SU-DHL-6 (cell line): ENCODE results near the gene AKIRIN1.
A peak's percentile ranks its signal among the peaks of the same experiment; 100 is the strongest.

ENCODE experiments used
- H2AFZ ChIP-seq: fragments of 200-600 bp; sonication (generic); 2 replicates; pipeline ENCODE4 v1.6.1; 2014; ENCODE audit warnings: low read depth, mild to moderate bottlenecking, moderate library complexity, mixed read lengths, antibody characterized with exemption, low read length; ENCODE audit not compliant: severe bottlenecking
- H3F3A ChIP-seq: fragments of 200-600 bp; shearing (Covaris generic); 2 replicates; pipeline ENCODE4 v1.6.0; 2016; ENCODE audit warnings: antibody characterized with exemption, mild to moderate bottlenecking; ENCODE audit not compliant: insufficient read depth
- H3K27ac ChIP-seq: fragments of 200-600 bp; sonication (generic); 2 replicates; pipeline ENCODE4 v1.5.1; 2016; ENCODE audit warnings: low read depth, mild to moderate bottlenecking, low read length, moderate library complexity, mixed read lengths
- H3K27me3 ChIP-seq: fragments of 200-600 bp; sonication (generic), shearing (Covaris generic); 2 replicates; pipeline ENCODE4 v1.6.0; 2014; ENCODE audit warnings: mild to moderate bottlenecking, low read length
- H3K36me3 ChIP-seq: fragments of 200-600 bp; sonication (generic); 2 replicates; pipeline ENCODE4 v1.6.1; 2014; ENCODE audit warnings: mild to moderate bottlenecking, low read length, mixed read lengths
- H3K4me2 ChIP-seq: fragments of 300-600, 200-600 bp; shearing (Covaris generic), sonication (generic); 2 replicates; pipeline ENCODE4 v1.6.0; 2014; ENCODE audit warnings: low read length, low read depth, mild to moderate bottlenecking; ENCODE audit not compliant: poor library complexity, severe bottlenecking
- H3K4me3 ChIP-seq: fragments of 200-600 bp; sonication (generic); 2 replicates; pipeline ENCODE4 v1.5.1; 2014; ENCODE audit warnings: antibody characterized with exemption, low read length, mild to moderate bottlenecking, mixed read lengths; ENCODE audit not compliant: insufficient read depth, poor library complexity, severe bottlenecking
- H3K79me2 ChIP-seq: fragments of 200-600 bp; sonication (generic); 2 replicates; pipeline ENCODE4 v1.6.1; 2014; ENCODE audit warnings: mild to moderate bottlenecking, low read length, moderate library complexity; ENCODE audit not compliant: insufficient read depth
- H3K9ac ChIP-seq: fragments of 200-600 bp; sonication (generic); 2 replicates; pipeline ENCODE4 v1.7.0; 2014; ENCODE audit warnings: mild to moderate bottlenecking, low read length
- H3K9me2 ChIP-seq: fragments of 200-600 bp; sonication (generic); replicated peaks from 2 replicates; pipeline ENCODE4 v1.6.1; 2014; ENCODE audit warnings: low read length; ENCODE audit not compliant: insufficient read depth
- H3K9me3 ChIP-seq: fragments of 200-600 bp; sonication (generic); 2 replicates; pipeline ENCODE4 v1.6.1; 2014; ENCODE audit warnings: low read length, mixed read lengths; ENCODE audit not compliant: insufficient read depth
- H4K20me1 ChIP-seq: fragments of 200-600 bp; sonication (generic); 2 replicates; pipeline ENCODE4 v1.6.1; 2014; ENCODE audit warnings: low read depth, mild to moderate bottlenecking, antibody characterized with exemption, low read length, moderate library complexity, mixed read lengths
- CTCF ChIP-seq: fragments of 200-600 bp; sonication (generic); IDR thresholded peaks from one replicate; pipeline ENCODE4 v1.5.1; 2017; ENCODE audit warnings: antibody characterized with exemption, mild to moderate bottlenecking, low read length, moderate library complexity; ENCODE audit not compliant: insufficient read depth, poor library complexity, severe bottlenecking
- EZH2phosphoT487 ChIP-seq: fragments of 200-600 bp; sonication (generic), shearing (Covaris generic); conservative IDR thresholded peaks from 2 replicates; pipeline ENCODE4 v1.6.1; 2018; ENCODE audit warnings: mild to moderate bottlenecking, antibody characterized with exemption, low read length, moderate library complexity, mixed read lengths

AKIRIN1 gene

GRCh38 chr1:38989979-38990378, 1.1 kb upstream of the AKIRIN1 start:
- H3K4me3 ChIP-seq: no peak overlapping the region
- no peaks in the 10 kb centered on the region for H3K27me3 ChIP-seq
- no peak for TF ChIP-seq EZH2phosphoT487
- TF ChIP-seq CTCF: no peak
- peak overlapping the region; percentile 78 for H3K9ac ChIP-seq
- peak overlapping the region; percentile 76 for H3K4me2 ChIP-seq
- no peaks in the 10 kb centered on the region for H3K36me3 ChIP-seq
- H3K9me3 ChIP-seq: no peaks in the 10 kb centered on the region
- peaks cover 37% of the 10 kb centered on the region for H3K79me2 ChIP-seq
- H2AFZ ChIP-seq: peak overlapping the region; percentile 92
- H3K9me2 ChIP-seq: no peaks in the 10 kb centered on the region
- peaks cover 11% of the 10 kb centered on the region; the same call in 1 of the 2 replicates for H4K20me1 ChIP-seq
- no peak overlapping the region; the same call in 1 of the 2 replicates for H3K27ac ChIP-seq
- 0 out of 2 replicates have a peak, but pooled peaks cover 18% of the 10 kb centered on the region for H3F3A ChIP-seq

GRCh38 chr1:38990386-38990737, 714 bp upstream of the AKIRIN1 start:
- Histone ChIP-seq H3K27ac (peak overlapping the region; percentile 34), H3K4me3 (peak overlapping the region; percentile 55), H3K27me3 (no peaks in the 10 kb centered on the region), H3K36me3 (no peaks in the 10 kb centered on the region), H3K4me2 (peak overlapping the region; percentile 76), H2AFZ (peak overlapping the region; percentile 92), H3F3A (0 out of 2 replicates have a peak, but pooled peaks cover 18% of the 10 kb centered on the region), H3K9ac (peak overlapping the region; percentile 78), H4K20me1 (peaks cover 11% of the 10 kb centered on the region; the same call in 1 of the 2 replicates), H3K9me3 (no peaks in the 10 kb centered on the region), H3K79me2 (peaks cover 41% of the 10 kb centered on the region), H3K9me2 (no peaks in the 10 kb centered on the region)
- TF ChIP-seq CTCF (no peak), EZH2phosphoT487 (no peak)

GRCh38 chr1:38991638-38992411, 749 bp downstream of the AKIRIN1 start:
- H3K27ac ChIP-seq: peak overlapping the region; percentile 51
- H2AFZ ChIP-seq: no peak overlapping the region
- no peaks in the 10 kb centered on the region for H3K9me3 ChIP-seq
- H3K79me2 ChIP-seq: peaks cover 54% of the 10 kb centered on the region
- 0 out of 2 replicates have a peak, but pooled peaks cover 18% of the 10 kb centered on the region for H3F3A ChIP-seq
- TF ChIP-seq CTCF: no peak
- TF ChIP-seq EZH2phosphoT487: no peak
- no peaks in the 10 kb centered on the region for H3K9me2 ChIP-seq
- H3K4me3 ChIP-seq: peak overlapping the region; percentile 97
- peak overlapping the region; percentile 82 for H3K4me2 ChIP-seq
- peaks cover 13% of the 10 kb centered on the region for H4K20me1 ChIP-seq
- H3K36me3 ChIP-seq: no peaks in the 10 kb centered on the region
- H3K27me3 ChIP-seq: no peaks in the 10 kb centered on the region
- peak overlapping the region; percentile 78 for H3K9ac ChIP-seq
